Activated CD8-positive, alpha-beta memory T cell treated with anti-CD3 and anti-CD28 coated beads, Interleukin-2, amount 50 U/mL, for 24 hours (primary cell): ENCODE results near the gene ZFP69.

Source experiments
- DNase-seq: peaks from one replicate; pipeline ENCODE4 v3.0.0-alpha.2; 2020; ENCODE audit errors: extremely low read depth

Gene ZFP69

GRCh38 chr1:40508375-40509341 lies 31.6 kb downstream of the ZFP69 start, which contains the start of gene EXO5:
Gene EXO5, plus strand, starts transcription at chr1:40508767. Its CDS starts 5,778 bp downstream, at chr1:40514545.
- peak; percentile 58 for DNase-seq

DNA sequence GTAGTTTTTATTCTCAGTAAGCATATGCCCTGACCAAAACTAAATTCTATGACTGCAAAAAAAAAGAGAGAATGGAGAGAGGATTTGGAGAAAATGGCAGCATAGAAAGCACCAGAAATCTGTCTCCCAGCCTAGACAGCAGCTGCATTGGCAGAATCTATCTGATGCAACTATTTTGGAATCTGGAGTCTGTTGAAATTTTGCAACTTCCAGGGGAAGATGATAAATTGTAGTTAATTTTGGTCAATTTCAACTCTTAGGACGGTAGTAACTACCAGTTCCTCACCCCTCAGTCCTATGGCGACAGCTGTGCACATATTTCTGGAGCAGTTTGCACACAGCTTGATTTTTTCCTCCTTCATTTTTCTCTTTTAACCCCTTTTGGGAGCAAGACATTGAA lies 42.4 kb downstream of the ZFP69 start:
- no peak for DNase-seq

DNA sequence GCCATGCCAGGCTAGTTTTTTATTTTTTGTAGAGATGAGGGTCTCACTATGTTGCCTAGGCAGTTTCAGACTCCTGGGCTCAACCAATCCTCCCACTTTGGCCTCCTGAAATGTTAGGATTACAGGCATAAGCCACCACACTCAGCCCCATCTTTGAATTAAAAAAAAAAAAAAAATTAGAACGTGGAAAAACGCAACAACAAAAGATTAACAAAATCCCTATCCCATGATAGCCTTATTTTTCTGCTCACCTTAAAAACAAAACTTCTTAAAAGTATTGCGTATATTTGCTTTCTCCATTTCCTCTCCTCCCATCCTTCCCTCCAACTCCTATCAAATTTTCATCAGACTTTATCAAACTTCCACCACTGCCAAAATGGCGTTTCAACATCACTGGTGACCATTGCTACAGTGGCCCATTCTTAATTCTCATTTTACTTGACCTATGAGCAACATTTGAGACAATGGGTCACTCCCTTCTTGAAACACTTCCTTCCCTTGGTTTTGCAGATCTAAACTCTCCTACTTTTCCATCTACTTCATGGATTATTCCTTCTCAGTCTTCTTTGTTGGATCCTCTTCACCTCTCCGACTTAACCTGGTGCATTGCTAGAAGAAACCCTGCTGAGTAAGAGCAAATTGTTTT lies 53.8 kb downstream of the ZFP69 start:
- no peak for DNase-seq

- DNase-seq = peak; percentile 70
Measured at GRCh38 chr1:40531381-40532061, 54.4 kb downstream of the ZFP69 start, which contains the start of gene ZNF684. Gene ZNF684, plus strand, starts transcription at chr1:40531637. Its CDS starts 1,530 bp downstream, at chr1:40533167.

DNA sequence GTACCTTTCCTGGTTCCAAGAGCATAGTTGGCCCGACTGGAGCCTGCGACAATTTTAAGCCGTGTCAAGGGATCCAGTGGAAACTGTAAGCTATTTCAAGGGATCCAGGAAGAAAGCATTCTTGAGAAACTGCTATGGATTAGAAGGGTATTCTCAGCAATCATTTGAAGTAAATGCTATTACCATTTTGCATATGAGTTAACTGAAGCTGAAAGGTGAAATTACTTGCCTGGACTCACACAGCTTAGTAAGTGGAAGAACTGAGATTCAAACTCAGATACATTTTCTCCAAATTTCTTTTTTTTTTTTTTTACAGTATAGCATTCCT lies 54.9 kb downstream of the ZFP69 start:
- no peak for DNase-seq

DNA sequence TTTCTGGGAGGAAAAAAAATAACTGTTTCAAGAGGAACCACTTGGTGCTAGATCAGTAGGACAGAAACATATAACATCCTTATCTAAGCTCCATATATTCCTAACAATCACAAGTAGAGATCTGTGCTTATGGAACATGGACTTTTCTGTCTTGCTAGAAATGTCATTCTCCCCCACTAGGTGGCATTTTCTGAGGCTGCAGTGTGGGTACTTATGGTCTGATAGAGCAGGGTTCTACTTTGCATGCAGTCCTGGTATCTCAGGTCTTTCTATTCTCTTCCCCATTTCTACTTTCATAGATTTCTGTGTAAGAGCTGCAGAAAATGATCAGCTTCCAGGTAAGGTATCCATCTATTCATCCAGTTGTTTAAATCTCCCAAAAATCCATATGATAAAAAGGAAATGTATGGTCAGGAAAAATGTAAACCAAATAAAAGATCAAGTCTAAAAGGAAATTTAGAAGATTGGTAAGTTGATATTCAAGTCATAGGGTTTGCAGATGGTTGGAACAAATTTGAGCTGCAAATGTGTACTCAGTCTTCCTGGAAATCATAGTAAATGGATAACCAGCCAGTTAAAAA lies 55.8 kb downstream of the ZFP69 start:
- DNase-seq = no peak

DNA sequence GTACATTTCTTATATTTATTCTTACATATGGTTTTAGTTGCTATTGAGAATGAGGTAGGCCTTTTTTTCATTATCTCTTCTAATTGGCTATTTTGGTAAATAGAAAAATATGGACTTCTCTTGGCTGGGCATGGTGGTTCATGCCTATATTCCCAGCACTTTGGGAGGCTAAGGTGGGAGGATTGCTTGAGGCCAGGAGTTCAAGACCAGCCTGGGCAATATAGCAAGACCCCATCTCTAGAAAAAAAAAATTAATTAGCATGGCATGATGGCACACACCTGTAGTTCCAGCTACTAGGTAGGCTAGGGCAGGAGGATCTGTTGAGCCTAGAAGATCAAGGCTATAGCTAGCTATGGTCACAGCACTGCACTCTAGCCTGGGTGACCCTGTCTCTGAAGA lies 57.5 kb downstream of the ZFP69 start:
- no peak for DNase-seq

DNA sequence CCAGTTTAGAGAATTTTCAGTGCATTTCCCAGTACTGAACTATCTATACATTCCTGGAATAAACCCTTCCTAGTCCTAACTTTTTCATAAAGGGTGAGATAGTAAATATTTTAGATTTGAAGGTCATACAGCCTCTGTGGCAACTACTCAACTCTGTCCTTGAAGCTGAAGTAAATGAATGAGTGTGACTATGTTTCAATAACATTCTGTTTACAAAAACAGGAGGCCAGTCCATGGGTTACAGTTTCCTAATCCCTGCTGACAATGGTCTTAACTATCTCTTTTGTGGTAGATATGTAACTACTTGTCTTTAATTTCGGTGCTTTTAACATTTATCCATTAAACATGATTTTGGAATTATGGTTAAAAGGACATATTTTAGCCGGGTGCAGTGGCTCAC lies 58.6 kb downstream of the ZFP69 start:
- no peak for DNase-seq

GRCh38 chr1:40539338-40539737 lies 62.2 kb downstream of the ZFP69 start:
- DNase-seq = no peak
